Amniotic epithelial cell (primary cell): ENCODE data around the gene ATG16L2.
A peak's percentile ranks its signal among the peaks of the same experiment; 100 is the strongest.
"Not testable (repeated sequence)": the region's sequence is repeated elsewhere in the genome, so short reads cannot be mapped to it uniquely, and the experiment has no call there.

ENCODE experiments used
- DNase-seq: peaks from one replicate; pipeline ENCODE4 v3.0.0-alpha.2; 2010; ENCODE audit warnings: low read depth

The ATG16L2 gene

DNA sequence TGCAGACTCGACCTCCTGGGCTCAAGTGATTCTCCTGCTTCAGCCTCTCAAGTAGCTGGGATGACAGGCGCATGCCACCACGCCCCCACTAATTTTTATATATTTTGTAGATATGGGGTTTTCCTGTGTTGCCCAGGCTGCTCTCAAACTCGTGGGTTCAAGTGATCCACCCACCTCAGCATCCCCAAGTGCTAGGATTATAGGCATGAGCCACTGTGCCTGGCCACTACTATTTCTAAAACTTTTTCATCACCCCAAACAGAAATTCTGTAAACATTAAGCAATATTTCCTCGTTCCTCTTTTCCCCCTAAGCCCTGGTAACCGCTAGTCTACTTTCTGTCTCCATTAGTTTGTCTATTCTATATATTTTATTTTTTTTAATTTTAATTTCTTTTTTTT, 9.0 kb upstream of the ATG16L2 start:
- DNase-seq = no peak

GRCh38 chr11:72806378-72806777, 7.8 kb upstream of the ATG16L2 start:
- not testable (repeated sequence) for DNase-seq

GRCh38 chr11:72807021-72807693, 7.1 kb upstream of the ATG16L2 start:
- DNase-seq = peak; percentile 65

- no peak for DNase-seq
These were observed 6.4 kb upstream of the ATG16L2 start for GRCh38 chr11:72807792-72808191.

GRCh38 chr11:72808331-72808798, 5.8 kb upstream of the ATG16L2 start:
- DNase-seq = peak; percentile 33

DNA sequence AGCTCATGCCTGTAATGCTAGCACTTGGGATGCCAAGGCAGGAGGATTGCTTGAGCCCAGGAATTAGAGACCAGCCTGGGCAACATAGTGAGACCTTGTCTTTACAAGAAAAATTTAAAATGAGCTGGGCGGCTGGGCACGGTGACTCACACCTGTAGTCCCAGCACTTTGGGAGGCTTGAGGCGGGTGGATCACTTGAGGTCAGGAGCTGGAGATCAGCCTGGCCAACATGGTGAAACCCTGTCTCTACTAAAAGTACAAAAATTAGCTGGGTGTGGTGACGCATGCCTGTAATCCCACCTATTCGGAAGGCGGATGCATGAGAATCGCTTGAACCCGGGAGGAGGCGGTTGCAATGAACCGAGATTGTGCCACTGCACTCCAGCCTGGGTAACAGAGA, 2.5 kb upstream of the ATG16L2 start:
- peak; percentile 39 for DNase-seq

- DNase-seq = no peak
These were observed 1.6 kb upstream of the ATG16L2 start for GRCh38 chr11:72812604-72812966.

- peak; percentile 52 for DNase-seq
These were observed 1.1 kb upstream of the ATG16L2 start for GRCh38 chr11:72812967-72813739.

DNA sequence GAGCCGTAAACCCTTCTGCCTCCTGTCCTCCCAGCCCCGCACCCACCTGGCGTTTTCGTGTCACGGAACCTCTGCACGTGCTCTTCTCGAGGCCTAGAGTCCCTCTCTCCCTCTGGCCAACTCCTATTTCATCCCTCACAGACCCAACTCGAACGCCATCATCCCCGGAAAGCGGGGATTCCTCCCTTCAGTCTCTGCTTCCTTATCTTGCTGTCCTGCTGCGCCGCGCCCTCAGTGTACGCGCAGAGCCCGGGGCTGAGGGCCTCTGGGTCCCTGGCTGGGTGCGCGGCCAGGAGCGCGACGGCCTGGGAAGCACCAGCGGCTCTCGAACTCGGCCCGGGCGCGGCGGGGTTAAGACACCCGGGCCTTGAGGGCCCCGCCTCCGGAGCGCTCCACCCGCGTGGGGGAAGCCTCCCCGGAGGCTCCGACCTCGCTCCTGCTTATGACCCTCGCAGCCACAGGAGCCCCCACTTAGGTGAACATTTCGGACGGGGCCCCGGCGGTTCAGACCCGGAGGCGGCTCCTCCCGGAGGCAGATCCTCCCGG, 398 bp upstream of the ATG16L2 start:
- peak; percentile 64 for DNase-seq

GRCh38 chr11:72815110-72815618, 953 bp downstream of the ATG16L2 start:
- DNase-seq = no peak

DNA sequence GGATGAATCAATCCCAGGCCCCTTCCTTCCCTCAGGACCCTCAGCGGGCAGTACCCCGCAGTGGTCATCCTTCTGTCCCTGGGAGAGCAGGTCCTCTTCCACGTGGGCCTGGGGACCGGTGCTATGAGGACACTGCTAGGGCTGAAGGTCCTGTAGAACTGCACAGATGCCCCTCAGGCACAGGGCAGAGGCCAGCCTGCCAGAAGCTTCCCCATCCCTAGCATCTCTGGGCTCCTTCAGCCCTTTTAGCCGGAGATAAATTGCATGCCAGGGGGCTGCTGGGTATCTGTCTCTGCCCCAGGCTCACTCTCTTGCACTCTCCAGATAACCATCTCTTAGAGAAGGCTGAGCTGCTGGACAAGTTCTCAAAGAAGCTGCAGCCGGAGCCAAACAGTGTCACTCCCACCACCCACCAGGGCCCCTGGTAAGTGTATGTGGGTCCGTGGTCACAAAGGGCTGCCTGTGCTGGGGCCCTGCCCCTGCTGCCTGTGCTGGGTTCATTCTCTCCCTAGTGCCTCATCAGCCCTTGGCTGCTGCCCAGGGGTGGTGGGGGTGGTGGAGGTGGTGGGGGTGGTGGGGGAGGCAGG, 2.3 kb downstream of the ATG16L2 start:
- peak; percentile 25 for DNase-seq

DNA sequence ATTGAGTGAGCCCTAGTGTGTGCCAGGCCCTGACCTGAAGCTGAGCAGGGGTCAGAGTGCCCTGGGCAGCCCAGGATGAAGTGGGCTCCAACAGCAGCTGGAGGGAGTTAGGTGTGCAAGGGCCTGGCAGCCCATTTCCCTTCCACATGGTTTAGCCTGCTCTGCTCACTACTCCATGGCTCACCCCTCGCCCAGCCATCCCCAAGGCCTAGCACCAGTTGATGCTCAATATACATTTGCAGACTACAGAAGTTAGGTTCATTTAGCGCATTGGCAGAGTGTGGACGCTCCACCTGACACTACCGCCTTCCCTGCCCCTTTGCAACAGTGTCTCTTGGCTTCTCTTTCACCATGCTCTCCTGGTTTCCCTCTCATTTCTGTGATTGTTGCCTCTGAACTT, 3.8 kb downstream of the ATG16L2 start:
- no peak for DNase-seq

DNA sequence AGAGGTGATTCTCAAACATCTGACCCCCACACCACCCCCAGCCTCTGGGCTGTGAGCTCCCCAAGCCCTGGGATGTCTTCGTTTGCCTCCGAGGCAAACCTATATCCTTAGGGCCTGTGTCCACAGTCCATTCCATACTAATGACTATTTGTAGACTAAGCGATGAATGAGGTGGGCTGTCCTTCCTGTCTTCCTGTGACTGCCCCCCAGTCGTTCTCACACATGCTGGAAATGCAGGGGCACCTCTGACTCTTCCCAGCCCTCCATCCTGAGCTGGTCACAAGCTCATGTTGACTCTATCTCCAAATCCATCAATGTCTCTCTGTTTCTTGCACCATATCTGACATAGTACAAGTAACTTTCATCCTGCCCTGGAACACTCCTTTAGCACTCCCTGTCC, 4.8 kb downstream of the ATG16L2 start:
- peak; percentile 28 for DNase-seq

DNA sequence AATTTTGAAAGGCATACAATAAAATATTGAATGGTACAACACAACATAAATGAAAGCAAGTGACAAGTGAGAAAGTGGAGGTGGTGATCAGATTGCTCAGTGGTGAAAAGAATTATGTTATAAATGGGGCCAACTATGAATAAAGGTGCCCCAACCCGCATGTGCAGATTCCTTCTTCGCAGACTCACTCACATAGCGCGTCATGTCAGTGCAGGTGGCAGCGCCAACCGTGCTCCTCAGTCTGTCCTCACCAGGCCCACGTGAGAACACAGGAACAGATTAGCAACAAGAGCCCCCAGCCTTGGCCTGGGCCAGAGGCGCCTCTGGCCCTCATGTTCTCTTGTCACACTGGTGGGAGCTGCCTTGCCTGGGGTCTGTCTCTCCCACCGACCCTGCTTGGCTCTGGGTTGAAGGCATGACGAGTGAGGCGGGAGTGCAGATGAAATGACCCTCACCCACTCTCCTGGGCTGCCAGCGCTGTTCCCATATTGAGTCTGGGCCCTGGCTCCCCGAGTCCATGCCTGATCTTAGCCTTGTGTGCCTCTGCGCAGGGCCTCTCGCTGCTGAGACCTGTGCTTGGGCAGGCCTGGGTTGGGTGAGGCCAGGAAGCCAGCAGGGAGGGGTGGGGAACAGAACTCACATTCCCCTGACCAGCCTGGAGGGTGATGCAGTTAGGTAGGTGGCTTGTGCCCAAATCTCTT, 6.4 kb downstream of the ATG16L2 start:
- no peak for DNase-seq

DNA sequence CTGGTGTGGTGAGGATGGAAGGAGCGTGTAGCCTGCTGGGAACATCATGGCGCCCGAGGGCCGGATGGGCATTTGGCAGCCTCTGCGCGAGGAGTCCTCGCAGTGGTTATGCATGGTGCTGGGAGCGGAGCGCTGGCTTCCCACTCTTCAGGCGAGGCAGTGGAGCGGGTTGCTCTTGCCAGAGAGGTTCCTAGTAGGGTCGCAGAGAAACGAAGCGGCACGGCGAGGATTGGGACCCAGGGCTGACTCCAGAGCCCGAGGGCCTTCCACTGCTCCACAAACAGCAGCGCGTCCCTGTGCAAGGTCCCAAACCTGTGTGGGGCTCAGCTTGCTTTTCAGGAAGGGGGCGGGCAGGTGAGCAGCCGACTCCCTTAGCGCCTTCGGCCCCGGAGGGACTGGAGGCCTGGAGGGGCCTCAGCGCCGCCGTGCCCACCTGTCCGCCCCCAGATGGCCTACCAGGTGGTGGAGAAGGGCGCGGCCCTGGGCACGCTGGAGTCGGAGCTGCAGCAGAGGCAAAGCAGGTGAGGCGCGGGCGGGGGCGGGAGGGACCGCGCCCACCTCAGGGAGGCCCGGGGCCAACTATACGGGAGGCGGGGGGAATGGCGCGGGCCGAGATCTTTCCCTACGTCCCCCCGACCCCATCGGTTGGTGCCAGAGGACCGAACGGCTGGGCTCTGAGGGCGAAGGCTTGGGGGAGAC, 7.2 kb downstream of the ATG16L2 start:
- DNase-seq = no peak

GRCh38 chr11:72821920-72822799, 7.9 kb downstream of the ATG16L2 start:
- peak; percentile 81 for DNase-seq

- no peak for DNase-seq
These were observed 9.0 kb downstream of the ATG16L2 start for GRCh38 chr11:72823105-72823804.

DNA sequence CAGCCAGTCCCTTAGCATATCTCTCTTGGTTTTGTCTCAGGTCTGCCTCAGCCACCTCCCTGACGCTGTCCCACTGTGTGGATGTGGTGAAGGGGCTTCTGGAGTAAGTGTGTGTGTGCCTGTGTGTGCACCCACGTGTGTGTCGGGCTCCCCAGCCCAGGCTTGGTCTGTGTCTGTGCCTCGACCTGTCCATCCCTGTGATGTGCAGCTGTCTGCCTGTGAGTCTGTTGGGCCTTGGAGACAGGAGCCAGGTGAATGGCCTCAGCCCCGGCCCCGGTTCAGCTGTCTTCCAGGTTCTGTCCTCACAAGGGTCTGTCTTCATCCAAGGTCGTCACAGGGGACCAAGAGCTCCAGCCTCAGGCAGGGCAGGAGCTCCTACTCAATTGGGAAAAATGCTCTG, 9.8 kb downstream of the ATG16L2 start:
- DNase-seq = no peak

GRCh38 chr11:72824811-72825505, 10.7 kb downstream of the ATG16L2 start:
- no peak for DNase-seq
